ENCODE data around the gene RBM19. TPM values are rescaled to one million over a fixed set of nuclear protein-coding genes. Genes with fewer than 3 reads are reported as not detected.

The RBM19 gene
- total RNA-seq, 1 experiment from 2014 or later = 35.7 TPM

GRCh38 chr12:113924341-113924740 is 41.8 kb downstream of the RBM19 start:
- Mint-ChIP-seq H3K9me3 (ENCODE audit: unreplicated experiment) (no peaks in the 10 kb centered on the region), H3K4me1 (ENCODE audit: low read depth, unreplicated experiment) (no peaks in the 10 kb centered on the region), H3K4me3 (ENCODE audit: unreplicated experiment) (no peak overlapping the region), H3K36me3 (ENCODE audit: insufficient read depth, unreplicated experiment) (peaks cover 20% of the 10 kb centered on the region), H3K27ac (ENCODE audit: unreplicated experiment) (no peak overlapping the region), H3K27me3 (ENCODE audit: insufficient read depth, unreplicated experiment) (no peaks in the 10 kb centered on the region)
- ChIA-PET POLR2A (no interaction called here), CTCF (no interaction called here)
- H3K36me3 ChIP-seq (ENCODE audit: control insufficient read depth, insufficient read depth, low read length) = peaks cover 1% of the 10 kb centered on the region; the same call in 1 of the 2 replicates
- H3K27me3 ChIP-seq (replicated peaks; ENCODE audit: control insufficient read depth, insufficient read depth, low read length) = no peaks in the 10 kb centered on the region
- no peaks in the 10 kb centered on the region for H3K9me3 ChIP-seq
- intact Hi-C loops (cut with micrococcal nuclease; ENCODE audit: unreplicated experiment) = no loop called here
- no TSS peak for BruUV-seq (replicated peaks)
- DNase-seq = no peak
- TF ChIP-seq CTCF (IDR thresholded peaks at IDR 0.05; ENCODE audit: insufficient read depth in 1 of 2, low read depth in 1 of 2, low read length in 1 of 2, severe bottlenecking in 1 of 2, unreplicated experiment in 1 of 2) = no peak
- H3K4me1 ChIP-seq = no peaks in the 10 kb centered on the region
- no peak overlapping the region for H3K4me3 ChIP-seq (ENCODE audit: low read depth, low read length)

GRCh38 chr12:113923251-113923650 is 42.9 kb downstream of the RBM19 start:
- no peaks in the 10 kb centered on the region for H3K4me1 ChIP-seq
- TF ChIP-seq CTCF (IDR thresholded peaks at IDR 0.05; ENCODE audit: insufficient read depth in 1 of 2, low read depth in 1 of 2, low read length in 1 of 2, severe bottlenecking in 1 of 2, unreplicated experiment in 1 of 2) = no peak
- Mint-ChIP-seq H3K27me3 (ENCODE audit: insufficient read depth, unreplicated experiment) (no peaks in the 10 kb centered on the region), H3K9me3 (ENCODE audit: unreplicated experiment) (no peaks in the 10 kb centered on the region), H3K4me1 (ENCODE audit: low read depth, unreplicated experiment) (no peaks in the 10 kb centered on the region), H3K36me3 (ENCODE audit: insufficient read depth, unreplicated experiment) (peaks cover 20% of the 10 kb centered on the region), H3K27ac (ENCODE audit: unreplicated experiment) (no peak overlapping the region), H3K4me3 (ENCODE audit: unreplicated experiment) (no peak overlapping the region)
- ChIA-PET CTCF (no interaction called here), POLR2A (no interaction called here)
- no peaks in the 10 kb centered on the region for H3K27me3 ChIP-seq (replicated peaks; ENCODE audit: control insufficient read depth, insufficient read depth, low read length)
- H3K36me3 ChIP-seq (ENCODE audit: control insufficient read depth, insufficient read depth, low read length) = peaks cover 1% of the 10 kb centered on the region; the same call in 1 of the 2 replicates
- no peak for DNase-seq
- no peak overlapping the region for H3K4me3 ChIP-seq (ENCODE audit: low read depth, low read length)
- intact Hi-C loops (cut with micrococcal nuclease; ENCODE audit: unreplicated experiment) = no loop called here
- no peaks in the 10 kb centered on the region for H3K9me3 ChIP-seq
- no TSS peak for BruUV-seq (replicated peaks)

- intact Hi-C loops (cut with micrococcal nuclease; ENCODE audit: unreplicated experiment) = no loop called here
- H3K9me3 ChIP-seq = no peaks in the 10 kb centered on the region
- no peak overlapping the region for H3K4me3 ChIP-seq (ENCODE audit: low read depth, low read length)
- H3K27me3 Mint-ChIP-seq (ENCODE audit: insufficient read depth, unreplicated experiment) = no peaks in the 10 kb centered on the region
- H3K27me3 ChIP-seq (replicated peaks; ENCODE audit: control insufficient read depth, insufficient read depth, low read length) = no peaks in the 10 kb centered on the region
- POLR2A ChIA-PET = no interaction called here
- no peaks in the 10 kb centered on the region for H3K4me1 Mint-ChIP-seq (ENCODE audit: low read depth, unreplicated experiment)
- H3K36me3 Mint-ChIP-seq (ENCODE audit: insufficient read depth, unreplicated experiment) = peaks cover 11% of the 10 kb centered on the region
- H3K9me3 Mint-ChIP-seq (ENCODE audit: unreplicated experiment) = no peaks in the 10 kb centered on the region
- H3K4me1 ChIP-seq = no peaks in the 10 kb centered on the region
- H3K36me3 ChIP-seq (ENCODE audit: control insufficient read depth, insufficient read depth, low read length) = peaks cover 1% of the 10 kb centered on the region; the same call in 1 of the 2 replicates
- H3K4me3 Mint-ChIP-seq (ENCODE audit: unreplicated experiment) = no peak overlapping the region
- no TSS peak for BruUV-seq (replicated peaks)
- CTCF ChIA-PET = no interaction called here
- H3K27ac Mint-ChIP-seq (ENCODE audit: unreplicated experiment) = no peak overlapping the region
- no peak for TF ChIP-seq CTCF (IDR thresholded peaks at IDR 0.05; ENCODE audit: insufficient read depth in 1 of 2, low read depth in 1 of 2, low read length in 1 of 2, severe bottlenecking in 1 of 2, unreplicated experiment in 1 of 2)
- no peak for DNase-seq
Measured at GRCh38 chr12:113921430-113921829, 44.7 kb downstream of the RBM19 start.

All from Caco-2 (cell line).